GM19023 (cell line): ENCODE data around the gene PITRM1.
"Not testable (repeated sequence)": the region's sequence is repeated elsewhere in the genome, so short reads cannot be mapped to it uniquely, and the experiment has no call there.

Source experiments
- ATAC-seq: cut with Tn5 transposase; IDR thresholded peaks from one replicate; pipeline ENCODE4 v1.9.1; 2021; ENCODE audit warnings: mild to moderate bottlenecking, moderate library complexity; ENCODE audit not compliant: unreplicated experiment

The PITRM1 gene

DNA sequence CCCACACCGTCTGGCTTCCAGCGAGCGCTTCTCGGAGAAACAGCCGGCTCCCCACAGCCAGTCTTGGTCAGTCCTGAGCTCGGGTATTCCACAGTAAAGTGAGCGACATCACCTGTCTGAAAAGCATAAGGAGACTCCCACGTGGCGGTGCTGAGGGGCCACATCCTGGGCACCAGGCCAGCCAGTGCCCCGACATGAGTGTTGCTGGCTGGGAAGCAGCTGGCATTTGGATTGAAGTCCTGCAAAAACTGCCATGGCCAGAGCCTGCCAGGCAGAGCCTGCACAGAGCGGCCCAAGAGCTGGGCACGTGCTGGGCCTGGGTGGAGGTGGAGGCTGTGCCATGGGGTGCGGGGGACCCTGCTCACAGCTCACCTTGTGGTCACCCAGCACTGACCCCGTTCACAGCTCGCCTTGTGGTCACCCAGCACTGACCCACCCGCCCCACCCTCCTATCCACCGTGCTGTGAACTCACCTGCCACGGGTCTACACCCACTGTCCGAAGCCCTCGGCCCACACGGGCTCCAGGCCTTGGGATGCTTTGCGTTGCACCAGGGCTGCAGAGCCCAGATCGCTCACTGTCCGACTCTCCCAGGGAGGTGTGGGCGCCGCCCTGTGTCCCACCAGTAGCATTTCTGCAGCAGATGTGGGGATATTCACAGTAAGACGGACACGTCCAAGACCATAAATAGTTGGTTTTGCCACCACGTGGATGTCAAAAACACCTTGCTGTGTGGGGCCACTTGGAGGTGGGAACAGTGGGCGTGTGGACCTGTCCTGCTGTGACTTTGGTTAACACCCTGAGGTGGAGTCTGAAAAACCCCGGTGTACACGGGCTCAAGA lies 48.8 kb downstream of the PITRM1 start:
- no peak for ATAC-seq

DNA sequence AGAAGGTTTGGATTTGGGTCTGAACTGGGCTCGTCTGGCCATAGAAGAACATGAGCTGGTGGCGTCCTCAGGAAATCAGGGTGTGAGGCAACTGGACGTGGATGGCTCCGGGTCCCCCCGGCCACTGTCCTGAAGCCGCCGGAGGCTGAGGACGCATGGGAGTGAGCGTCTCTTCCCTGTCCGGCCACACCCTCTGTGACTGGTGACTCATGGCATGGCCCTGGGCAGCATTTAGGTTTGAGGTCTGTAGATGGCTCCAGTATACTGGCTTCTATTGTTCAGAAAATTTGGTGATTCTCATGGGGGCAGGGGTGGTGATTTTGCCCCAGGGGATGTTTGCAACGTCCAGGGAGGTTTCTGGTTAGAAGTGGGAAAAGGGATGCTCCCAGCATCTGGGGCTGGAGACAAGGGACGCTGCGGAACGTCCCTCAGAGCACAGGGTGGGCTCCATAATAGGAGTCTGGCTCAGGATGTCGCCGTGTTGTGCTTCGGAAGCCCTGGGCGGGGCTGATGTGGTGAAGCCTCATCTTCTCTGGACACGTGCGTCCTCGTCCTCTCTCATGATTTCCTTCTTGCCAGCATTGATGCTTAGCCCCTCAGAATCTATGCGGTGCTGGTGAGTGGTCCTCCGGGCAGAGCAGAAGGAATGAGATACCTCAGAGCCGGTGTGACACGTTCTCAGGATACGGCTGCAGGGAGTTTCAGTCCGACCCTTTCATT lies 49.9 kb downstream of the PITRM1 start:
- ATAC-seq, result no peak

DNA sequence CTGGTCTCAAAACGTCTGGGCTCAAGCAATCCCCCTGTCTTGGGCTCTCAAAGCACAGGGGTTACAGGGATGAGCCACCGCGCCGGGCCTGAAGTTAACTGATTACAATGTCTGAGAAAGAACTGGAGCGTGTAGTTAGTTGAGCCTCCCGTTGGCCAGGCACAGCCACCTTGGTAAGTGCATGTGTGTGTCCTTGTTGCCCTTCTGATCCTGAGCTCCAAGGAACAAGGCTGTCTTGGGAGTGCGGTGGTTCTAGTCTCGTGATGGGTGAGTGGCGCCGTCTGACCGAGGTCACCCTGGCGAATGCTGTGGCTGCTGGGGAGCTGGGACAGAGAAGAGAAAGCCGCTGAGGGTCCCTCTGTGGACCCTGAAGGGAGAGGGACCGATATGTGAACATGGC lies 50.5 kb downstream of the PITRM1 start:
- ATAC-seq, result no peak

DNA sequence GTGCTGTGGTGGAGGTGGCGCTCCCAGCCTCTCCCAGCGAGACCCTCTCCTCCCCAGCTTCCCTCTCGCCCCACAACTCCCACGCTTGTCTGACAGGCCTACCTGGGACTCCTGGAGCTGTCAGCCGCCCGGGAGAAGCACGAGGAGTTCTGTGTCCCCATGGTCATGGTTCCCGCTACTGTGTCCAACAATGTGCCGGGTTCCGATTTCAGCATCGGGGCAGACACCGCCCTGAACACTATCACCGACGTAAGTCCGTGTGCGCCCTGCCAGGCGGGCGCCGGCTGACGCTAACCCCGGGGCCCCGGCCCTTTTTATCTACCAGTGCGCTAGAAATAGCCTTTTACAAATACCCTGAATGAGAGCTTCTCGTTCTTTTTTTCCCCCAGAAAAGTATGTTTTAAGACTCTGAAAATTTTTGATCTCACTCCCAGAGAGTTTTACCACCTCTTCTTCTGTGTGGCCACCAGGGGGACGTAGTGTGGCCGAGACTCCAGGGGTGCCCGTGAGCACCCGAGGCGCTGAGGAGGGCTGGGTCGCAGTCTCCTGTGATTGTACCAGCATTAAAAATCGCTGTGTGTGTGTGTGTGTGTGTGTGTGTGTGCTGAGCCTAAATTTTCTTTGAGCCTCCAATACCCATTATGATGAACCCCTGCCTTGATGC lies 52.7 kb downstream of the PITRM1 start:
- no peak for ATAC-seq

DNA sequence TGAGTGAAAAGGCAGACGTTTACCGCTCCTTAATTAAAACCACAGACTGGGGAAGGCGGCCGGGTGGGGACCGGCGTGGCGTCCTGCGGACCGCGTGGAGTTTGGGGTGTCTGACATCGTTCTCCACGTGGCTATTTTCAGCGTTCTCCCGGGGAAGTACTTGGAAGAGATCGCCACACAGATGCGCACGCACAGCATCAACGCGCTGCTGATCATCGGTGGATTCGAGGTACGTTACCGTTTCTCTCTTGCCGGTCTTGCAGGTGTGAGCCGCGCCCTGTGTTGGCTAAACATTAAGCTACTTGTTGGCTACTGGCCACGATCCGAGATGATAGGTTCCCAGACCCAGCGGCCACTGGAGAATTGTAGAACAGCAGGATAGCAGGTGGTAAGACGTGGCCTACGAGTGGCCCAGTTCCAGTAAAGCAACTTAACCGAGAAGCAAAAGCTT lies 53.9 kb downstream of the PITRM1 start:
- ATAC-seq, result no peak

DNA sequence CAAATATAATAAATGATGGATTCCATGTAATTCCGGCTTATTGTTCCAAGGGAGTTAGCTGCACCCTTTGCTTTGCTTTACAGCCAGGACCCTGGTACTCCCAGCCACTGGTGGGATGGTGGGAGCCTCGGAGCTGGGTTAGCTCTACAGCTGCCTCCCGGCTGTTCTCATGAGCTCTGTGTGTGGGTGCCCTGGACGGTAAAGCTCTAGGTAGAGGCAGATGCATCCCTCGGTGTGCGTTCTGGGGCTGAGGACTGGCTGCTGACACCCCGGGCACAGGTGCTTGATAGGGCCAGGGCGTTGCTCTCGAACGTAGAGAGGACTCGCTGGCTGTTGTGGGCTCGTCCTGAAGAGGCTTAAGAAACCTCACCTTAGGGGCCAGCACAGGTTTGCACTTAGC lies 55.1 kb downstream of the PITRM1 start:
- ATAC-seq, result no peak

DNA sequence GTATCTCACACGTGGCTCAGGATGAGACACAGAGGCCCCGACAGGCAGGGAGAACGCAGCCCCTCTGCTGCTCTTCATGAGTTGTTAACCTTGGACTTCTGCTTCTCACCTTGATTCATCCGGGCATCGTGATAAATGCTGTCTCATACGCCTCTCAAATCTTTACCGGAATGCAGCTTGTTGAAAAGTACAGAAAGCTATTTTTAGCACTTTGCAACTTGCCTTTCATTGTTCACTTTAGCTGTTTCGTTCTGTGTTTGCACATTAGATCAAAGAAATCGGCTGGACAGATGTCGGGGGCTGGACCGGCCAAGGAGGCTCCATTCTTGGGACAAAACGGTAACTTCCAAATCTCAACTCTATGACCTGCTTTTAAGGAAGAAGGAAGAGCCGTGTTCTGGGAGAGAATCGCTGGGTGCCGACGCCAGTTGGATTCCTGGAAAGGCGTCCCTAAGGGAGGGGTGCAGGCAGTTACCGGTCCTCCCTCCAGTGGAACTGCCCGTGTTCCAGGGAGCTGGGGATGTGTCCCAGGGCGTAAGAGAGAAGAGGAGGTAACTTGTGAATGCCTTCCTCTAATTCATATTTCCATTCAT lies 56.0 kb downstream of the PITRM1 start:
- no peak for ATAC-seq

DNA sequence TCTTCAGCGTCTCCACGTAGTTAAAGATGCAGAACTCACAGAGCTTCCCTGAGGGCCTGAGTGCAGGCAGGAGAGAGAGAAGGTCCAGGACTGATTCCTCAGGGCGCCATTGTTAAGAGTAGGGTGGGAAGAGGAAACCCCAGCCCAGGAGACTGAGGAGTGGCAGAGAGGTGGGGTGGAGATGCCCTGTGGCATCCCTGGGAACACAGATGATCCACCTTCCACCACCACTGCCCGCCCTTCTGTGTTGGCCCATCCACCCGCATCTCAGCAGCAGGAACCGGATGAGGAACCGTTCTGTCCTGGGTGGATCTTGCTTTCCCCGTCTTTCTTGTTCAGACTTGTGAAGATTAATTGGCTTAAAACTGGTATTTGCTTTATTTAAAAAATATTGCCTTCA lies 56.9 kb downstream of the PITRM1 start:
- no peak for ATAC-seq

DNA sequence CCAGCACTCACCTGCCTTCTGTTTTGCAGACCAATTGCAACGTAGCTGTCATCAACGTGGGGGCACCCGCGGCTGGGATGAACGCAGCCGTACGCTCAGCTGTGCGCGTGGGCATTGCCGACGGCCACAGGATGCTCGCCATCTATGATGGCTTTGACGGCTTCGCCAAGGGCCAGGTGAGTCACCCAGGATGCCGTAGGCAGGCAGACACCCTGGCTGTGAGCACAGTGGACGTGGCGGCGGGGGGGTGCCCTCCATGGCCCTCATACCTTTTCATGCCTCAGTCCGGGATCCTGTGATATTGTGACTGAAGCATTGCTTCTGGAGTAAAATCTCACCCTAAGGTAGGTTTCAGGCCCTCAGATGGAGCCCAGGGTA lies 59.2 kb downstream of the PITRM1 start:
- no peak for ATAC-seq

DNA sequence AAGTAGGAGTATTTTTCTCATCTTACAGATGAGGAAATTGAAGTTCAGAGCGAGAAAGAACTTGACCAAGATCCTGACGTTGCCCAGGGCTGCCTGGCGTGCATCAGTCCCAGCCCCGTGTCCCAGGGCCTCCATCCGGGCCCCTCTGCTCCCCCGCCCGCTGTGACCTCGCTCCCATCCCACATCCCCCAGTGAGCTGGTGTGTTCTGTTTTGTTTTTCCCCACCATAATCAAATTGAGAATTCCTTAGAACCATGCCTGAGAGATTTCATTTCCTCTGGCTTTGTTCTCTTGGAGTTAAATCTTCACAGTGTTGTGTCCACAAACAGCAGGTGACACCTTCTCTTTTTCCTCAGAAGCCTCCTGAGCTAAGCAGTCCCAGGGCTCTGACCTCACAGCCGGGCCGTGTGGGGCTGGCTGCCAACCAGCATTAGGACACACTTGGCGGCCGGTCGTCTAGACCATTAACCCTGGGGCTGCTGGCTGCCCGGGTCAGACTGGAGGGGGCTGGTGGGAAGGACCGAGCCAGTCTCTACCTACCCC lies 60.9 kb downstream of the PITRM1 start:
- ATAC-seq, result no peak

DNA sequence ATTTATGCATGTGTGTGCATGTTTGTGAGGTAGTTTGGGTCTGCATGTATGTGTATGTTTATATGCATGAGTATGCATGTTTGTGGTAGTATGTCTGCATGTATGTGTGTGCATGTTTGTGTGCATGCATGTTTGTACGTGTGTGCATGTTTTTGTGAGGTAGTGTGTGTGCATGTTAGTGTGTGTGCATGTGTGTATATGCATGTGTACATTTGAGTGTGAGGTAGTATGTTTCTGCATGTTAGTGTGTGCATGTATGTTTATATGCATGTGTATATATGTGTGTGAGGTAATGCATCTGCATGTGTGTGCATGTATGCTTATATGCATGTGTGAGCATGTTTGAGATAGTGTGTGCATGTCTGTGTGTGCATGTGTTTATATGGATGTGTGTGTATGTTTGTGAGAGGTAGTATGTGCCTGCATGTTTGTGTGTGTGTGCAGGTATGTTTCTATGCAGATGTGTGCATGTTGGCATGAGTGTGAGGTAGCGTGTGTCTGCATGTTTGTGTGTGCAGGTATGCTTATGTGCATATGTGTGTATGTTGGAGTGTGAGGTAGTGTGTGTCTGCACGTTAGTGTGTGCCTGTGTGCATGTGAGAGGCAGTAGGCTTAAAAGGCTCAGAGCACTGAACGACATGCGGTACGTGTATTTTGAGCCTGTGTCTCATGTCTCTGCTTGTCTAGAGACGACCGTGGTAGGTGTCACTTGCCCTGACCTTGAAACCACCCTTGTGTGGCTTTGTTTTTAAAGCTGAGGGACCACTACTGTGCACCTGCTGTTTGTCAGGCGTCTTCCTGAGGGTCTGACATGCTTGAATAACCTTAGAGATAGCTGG lies 61.6 kb downstream of the PITRM1 start:
- ATAC-seq, result no peak

DNA sequence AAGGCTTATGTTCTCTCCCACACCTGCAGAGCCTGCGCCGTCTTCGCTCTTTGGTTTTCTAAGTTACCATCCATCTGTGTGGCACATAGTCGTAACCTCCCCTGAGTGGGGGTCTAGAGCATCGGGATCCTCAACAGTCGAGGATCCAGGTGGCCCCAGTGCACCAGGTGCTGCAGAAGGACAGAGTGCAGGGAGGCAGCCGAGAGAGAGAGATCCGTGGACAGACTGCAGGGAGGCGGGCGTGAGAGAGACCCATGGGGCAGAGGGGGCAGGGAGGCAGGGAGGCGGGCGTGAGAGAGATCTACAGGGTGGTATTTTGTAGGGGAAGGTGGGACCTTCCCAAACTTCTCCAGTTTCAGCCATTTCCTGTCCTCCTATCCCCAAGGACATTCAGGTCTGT lies 62.9 kb downstream of the PITRM1 start:
- ATAC-seq, result no peak

DNA sequence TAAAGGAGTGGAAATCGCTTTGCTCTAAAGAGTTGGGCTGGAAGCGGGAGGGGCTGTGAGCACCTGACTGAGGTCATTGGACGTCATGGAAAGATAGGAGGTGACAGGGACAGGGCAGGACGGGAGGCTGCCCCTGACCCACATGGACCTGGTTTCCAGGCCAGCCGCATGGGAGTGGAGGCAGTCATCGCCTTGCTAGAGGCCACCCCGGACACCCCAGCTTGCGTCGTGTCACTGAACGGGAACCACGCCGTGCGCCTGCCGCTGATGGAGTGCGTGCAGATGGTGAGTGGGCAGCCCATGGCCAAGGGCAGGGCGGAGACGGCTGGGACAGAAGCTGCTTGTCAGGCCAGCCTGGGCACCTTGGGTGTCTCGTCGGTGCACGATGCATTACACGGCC lies 63.4 kb downstream of the PITRM1 start:
- no peak for ATAC-seq

DNA sequence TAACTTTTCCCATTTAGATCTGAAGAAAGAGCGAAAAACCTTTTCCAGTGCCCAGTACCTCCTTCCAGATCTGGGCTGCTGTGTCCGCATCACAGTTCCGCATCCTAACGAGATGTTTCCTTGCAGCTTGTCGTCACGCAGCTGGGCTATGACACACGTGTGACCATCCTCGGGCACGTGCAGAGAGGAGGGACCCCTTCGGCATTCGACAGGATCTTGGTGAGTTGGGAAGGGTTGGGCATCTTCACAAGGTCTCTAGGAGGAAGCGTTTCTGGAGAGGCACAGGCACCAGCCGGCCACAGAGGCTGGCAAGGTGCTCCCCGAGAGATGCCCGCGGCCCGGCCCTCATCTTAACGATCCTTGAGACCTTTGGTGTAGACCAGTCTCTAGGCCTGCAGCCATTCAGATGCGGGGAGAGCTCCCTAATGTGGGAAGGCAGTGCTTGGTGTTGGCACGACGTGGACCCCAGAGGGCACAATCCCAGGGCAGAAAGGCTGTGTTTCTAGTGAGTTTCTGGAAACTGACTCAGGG lies 63.9 kb downstream of the PITRM1 start:
- ATAC-seq, result no peak

DNA sequence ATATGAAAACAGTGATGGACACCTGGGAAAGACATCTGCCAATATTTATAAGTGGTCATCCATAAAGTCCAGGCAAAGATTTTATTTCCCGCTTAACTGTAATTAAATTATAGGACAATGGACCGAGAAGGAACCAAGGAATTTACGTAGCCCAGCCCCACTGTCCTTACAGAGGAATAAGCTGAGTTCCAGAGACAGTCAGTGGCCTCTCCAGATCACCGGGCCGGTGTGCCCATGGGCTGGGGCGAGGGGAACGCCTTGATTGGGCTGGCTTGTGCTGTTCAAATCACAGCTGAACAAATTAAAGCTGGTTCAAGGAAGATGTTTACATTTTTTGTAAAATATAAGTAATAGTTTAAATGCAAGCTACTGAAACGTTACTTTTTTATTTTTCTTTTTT lies 64.5 kb downstream of the PITRM1 start:
- no peak for ATAC-seq

DNA sequence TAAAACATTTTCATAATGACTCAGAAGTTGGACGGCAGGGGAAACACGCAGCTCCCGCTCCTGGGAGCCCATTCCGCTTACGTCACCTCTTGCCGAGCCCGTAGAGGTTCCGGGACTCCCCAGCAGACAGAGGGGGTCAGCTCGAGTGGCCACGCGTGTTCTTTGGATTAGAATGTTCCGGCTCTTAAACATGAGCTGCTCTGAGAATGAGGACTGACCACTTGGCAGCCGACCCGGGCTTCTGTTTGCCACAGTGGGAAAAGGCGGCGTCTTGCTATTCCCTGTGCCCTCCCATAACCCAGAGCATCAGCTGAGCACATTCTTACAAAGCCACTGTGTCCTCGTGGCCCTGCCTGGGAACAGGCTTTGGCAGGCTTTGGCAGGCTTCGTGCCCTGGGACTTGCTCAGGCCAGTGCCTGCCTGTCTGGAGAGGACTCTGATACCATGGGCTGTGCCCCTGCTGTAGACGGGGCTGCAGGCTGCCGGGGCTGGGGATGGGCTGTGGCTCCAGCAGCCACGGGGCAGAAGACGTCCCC lies 65.1 kb downstream of the PITRM1 start:
- no peak for ATAC-seq

DNA sequence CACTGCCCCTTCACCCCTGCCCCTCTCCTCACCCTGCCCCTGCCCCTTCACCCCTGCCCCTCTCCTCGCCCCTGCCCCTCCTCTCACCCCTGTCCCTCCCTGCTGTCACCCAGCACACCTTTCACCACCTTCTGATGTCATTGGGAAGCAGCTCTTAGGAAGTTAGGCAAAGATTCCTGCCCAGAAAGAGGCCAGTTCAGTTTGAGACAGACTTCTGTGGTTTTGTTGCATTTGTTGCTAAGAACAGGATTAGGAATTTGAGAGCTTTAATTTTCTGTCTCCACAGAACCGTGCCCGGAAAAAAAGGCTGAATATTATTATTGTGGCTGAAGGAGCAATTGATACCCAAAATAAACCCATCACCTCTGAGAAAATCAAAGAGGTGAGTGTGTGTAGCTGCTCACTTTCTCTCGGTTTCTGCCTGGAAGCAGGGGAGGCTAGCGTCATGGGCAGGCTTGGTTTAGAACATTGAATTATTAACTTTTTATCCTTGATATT lies 65.6 kb downstream of the PITRM1 start:
- no peak for ATAC-seq

DNA sequence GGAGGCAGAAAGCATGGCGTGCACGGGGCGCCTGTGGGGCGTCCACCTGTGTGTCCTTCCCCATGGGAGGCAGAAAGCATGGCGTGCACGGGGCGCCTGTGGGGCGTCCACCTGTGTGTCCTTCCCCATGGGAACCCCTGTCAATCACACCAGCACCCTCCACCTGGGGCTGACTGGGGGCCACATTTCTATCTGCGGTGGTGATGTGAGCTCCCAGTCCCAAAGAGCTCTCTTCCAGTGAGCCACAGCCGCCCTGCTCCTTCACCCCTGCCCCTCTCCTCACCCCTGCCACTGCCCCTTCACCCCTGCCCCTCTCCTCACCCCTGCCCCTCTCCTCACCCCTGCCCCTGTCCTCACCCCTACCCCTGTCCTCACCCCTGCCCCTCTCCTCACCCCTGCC lies 66.3 kb downstream of the PITRM1 start:
- ATAC-seq, result not testable (repeated sequence)

DNA sequence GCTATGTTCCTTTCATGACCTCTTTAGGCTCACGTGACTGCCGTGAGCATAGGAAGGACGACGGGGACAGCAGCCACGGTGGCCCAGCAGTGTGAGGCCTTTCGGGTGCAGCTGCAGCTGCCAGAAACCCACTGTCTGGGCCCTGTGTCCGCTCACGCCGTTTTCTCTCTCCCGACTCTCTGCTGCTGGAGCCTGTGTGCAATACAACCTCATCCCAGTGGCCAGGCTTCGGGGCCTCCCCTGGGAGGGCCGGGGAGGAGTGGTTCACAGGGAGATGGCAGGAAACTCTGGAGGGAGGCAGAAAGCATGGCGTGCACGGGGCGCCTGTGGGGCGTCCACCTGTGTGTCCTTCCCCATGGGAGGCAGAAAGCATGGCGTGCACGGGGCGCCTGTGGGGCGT lies 66.7 kb downstream of the PITRM1 start:
- ATAC-seq, result no peak

DNA sequence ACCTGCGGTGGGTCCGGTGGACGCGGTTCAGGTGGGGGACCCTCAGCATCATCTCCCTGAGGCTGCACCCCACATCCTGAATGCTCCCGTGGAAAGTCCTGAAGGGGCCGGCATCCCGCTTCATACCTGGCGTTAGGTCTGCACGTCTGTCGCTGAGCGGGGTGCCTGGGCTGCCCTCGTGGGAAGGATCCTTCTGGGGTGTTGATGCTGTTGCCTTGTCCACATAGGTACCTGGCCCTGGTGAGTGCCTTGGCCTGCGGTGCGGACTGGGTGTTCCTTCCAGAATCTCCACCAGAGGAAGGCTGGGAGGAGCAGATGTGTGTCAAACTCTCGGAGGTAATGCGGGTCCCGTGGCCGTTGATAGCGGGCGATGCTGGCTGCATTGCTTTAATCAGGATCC lies 67.4 kb downstream of the PITRM1 start:
- ATAC-seq, result no peak
